IPS DF 4.7 (cell line): ENCODE measurements around the gene PRDM2.

Experiments used
- DNase-seq: peaks from one replicate; pipeline ENCODE4 v3.0.0-alpha.2; 2013; ENCODE audit warnings: low spot score; ENCODE audit errors: extremely low read depth

Gene PRDM2

GRCh38 chr1:13733711-13734110, 33.7 kb downstream of the PRDM2 start:
- DNase-seq: no peak

GRCh38 chr1:13735168-13735930, 35.4 kb downstream of the PRDM2 start:
- no peak for DNase-seq

- no peak for DNase-seq
Observed at GRCh38 chr1:13737398-13737797, 37.4 kb downstream of the PRDM2 start.

DNA sequence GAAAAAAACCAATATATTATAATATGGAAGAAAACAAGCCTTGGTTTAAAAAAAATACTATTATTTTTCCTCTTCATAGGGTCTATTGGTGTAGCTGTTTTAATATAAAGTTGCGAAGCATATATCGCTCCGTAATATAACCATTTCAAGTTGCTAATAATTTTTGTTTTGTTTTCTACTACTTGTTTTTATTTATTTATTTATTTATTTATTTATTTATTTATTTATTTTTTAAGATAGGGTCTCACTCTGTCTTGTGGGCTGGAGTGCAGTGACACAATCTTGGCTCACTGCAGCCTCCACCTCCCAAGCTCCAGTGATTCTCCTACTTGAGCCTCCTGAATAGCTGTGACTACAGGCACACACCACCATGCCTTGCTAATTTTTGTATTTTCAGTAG, 46.4 kb downstream of the PRDM2 start:
- no peak for DNase-seq

- DNase-seq: no peak
Observed at GRCh38 chr1:13748610-13749505, 48.9 kb downstream of the PRDM2 start.

DNA sequence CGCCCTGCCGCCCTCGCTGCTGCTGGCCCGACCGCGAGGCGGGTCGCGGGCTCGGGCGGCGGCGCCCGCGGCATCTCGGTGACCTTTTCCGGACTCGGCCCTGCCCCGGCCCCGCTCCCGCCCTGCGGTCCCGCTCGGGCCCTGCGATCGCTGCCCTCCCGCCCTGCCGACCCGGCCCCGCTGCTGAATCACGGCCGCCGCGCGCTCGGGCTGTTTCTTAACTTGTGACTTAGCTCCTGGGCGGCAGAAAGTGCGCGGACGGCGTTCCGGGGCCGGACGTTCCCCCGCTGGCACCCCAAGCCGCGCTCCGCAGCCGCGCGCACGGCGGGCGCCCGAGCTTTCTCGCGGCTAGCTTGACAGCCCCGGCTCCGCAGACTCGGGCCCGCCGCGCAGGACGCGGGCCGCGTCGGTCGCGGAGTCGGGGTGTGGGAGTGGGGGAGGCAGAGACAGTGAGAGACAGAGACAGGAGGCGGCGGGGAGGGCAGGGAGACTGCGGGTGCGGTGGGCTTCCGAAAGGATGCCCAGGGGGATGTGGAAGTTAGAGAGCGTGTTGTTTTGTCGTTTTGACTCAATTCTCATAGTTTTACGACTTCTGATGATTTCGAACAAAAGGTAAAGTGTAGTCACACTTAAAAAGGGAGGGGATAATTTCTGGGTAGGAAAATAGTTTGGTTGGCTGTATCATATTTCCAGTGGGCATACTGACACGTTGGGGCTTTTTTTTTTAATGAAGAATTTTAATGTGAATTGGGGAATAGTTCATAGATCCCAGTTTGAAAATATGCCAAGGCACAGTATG, 49.8 kb downstream of the PRDM2 start:
- no peak for DNase-seq

- DNase-seq: no peak
Observed at GRCh38 chr1:13751458-13751871, 51.5 kb downstream of the PRDM2 start.

GRCh38 chr1:13751985-13752384, 52.0 kb downstream of the PRDM2 start:
- DNase-seq: no peak

- DNase-seq: no peak
Observed at GRCh38 chr1:13752852-13753251, 52.9 kb downstream of the PRDM2 start.

- DNase-seq: no peak
Observed at GRCh38 chr1:13753636-13754402, 53.8 kb downstream of the PRDM2 start.

- DNase-seq: no peak
Observed at GRCh38 chr1:13754510-13755103, 54.6 kb downstream of the PRDM2 start.

- no peak for DNase-seq
Observed at GRCh38 chr1:13756557-13757315, 56.7 kb downstream of the PRDM2 start.

GRCh38 chr1:13757693-13758092, 57.7 kb downstream of the PRDM2 start:
- no peak for DNase-seq

DNA sequence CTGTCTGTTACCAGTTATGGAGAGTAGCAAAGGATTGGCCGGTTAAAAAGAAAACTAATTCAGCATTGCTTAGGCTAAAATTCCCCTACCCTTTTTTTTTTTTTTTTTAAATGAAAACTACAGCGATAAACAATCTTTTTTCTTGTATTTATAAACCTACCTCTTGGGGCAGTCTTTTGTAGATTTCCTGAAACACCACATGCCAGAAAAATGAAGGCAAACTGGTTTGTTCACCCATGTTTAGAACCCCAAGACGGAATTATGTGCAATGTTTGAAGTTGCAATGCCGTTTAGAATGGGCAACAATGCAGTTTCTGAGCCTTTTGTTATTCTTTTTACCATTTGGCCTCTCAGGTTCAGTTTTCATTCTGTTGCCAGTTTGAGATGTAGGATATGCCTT, 59.1 kb downstream of the PRDM2 start:
- no peak for DNase-seq

DNA sequence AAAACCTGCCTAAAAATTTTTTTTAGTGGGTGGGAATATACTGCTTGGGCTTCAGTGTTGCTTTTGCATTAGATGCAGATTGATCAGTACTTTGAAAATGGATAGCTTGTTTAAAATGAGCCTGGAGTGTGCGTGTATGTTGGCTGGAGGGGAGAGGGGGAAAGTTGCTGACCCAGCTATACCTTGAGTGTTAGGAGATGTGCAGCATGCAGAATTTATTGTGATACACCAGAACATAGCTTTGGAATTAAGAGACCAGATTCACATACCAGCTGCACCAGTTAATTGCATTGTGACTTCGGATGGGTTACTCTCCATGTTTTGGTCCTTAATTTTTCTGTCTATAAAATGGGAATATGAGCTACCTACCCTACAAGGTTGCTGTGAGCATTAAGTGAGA, 60.4 kb downstream of the PRDM2 start:
- no peak for DNase-seq

DNA sequence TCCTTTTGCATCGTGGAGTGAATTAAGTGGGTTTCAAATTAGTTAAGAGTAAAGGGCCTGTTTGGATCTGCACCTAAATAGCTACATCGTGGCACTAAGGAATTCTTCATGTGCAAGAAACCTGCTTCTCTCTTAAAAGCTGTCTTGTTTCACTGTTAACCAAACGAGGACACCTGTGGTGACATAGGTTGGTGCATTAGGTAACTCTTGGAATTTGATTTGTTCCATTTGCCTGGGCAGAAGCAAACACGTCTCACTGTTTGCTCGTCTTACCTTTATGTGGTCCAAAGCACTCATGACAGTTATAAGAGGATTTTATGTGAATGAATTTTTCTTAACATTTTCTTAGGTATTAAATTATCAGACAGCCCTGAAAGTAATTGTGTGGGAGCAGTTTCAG, 60.9 kb downstream of the PRDM2 start:
- no peak for DNase-seq

DNA sequence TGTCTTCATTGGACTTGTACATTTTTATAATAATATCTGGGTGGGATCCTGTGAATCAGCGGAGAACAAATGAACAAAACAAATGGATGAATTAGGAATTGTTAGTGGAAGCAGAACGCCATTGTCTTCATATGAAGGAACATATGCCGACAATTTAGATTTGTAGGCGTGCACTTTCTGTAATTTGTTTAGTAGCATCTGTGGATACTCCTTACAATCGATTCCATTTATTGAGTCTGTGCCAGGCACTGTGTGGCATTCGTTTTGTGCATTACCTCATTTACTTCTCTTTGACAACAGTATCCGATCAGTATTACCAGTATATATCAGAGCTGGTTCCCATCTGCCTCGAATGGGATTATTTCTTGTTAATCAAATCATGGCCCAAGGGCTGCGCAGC, 61.9 kb downstream of the PRDM2 start:
- no peak for DNase-seq

DNA sequence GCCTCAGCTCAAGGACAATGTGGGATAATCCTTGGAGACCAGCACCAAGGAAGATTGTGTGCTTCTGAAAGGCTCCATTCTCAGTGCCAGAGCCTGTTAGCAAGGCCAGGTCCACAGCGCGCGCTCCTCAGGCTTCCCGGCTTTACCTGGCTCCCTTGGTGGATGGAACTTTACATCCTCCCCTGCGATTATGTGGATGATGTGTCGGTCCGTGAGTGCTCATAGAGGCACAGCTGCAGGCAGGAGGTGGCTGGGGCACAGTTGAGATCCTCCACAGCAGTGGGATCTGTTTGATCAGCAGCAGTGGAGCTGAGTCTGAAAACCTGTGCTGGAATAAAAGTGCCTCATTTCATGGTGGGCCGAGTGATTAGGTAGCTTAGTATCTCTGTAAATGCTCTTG, 62.7 kb downstream of the PRDM2 start:
- DNase-seq: no peak

GRCh38 chr1:13763222-13763621, 63.2 kb downstream of the PRDM2 start:
- no peak for DNase-seq

DNA sequence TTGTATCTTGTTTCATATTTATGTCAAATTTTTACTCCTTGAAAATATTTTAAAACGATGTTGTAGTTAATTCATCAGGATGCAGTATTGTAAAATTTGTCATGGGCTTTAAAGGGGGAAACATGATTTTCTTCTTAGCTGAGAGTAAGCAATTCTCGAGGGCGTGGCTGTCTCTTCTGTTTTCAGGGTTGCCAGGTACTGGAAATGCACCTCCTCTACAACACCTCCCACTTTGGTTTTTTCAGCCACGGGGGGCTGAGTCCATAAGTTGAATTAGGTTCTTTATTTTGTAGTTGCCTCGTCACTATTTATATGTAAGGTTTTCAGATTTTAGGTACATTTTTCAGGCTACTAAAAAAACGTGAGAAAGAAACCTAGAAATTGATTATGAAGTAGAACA, 64.0 kb downstream of the PRDM2 start:
- DNase-seq: no peak
